ENCODE results near the gene GSG1L. TPM values are rescaled to one million over a fixed set of nuclear protein-coding genes. Genes with fewer than 3 reads are reported as not detected.

The GSG1L gene
- polyA plus RNA-seq, 1 donor (not counting 4 experiments of a cell fraction or from before 2014, with no cell fraction given), result not detected

DNA sequence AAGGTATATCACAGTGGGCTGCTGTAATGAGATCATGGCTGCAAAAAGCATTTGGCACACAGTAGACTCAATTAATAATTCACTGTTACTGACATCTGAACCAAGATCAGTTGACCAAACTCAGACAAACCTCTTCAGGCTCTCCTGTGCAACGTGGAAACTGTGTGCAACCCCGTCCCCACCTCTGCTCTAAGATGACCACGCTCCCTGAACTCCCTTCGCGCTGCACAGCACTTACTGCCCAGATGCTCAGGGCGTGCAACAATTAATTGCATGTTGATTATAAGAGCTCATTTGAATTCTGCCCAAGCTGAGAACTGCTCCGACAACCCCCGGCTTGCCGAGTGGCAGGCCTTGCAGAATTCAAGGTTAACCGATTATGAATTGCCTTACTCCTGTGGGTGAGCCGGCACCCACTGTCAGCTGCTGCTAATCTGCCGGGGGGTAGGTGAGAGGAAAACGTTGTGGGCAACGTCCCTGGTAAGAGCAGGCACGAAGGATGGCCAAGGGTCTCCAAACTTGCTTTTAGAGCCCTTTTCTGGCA, 1.3 kb upstream of the GSG1L start:
- H3K27me3 ChIP-seq (ENCODE audit: control insufficient read depth, extremely low read depth, insufficient read depth, low read length), result peaks cover 51% of the 10 kb centered on the region
- dilution Hi-C loops (cut with MboI; ENCODE audit: extremely low pct_ligation_motif_present, low sequenced_read_pairs), result no loop called here
- no peak overlapping the region for H3K27ac ChIP-seq (ENCODE audit: control insufficient read depth, insufficient read depth, low read length)
- no peaks in the 10 kb centered on the region for H3K9me3 ChIP-seq (ENCODE audit: control insufficient read depth, low read depth, low read length)
- H3K79me2 ChIP-seq (ENCODE audit: control insufficient read depth, insufficient read depth, low read length), result no peaks in the 10 kb centered on the region
- no peak overlapping the region for H3K4me2 ChIP-seq (ENCODE audit: control insufficient read depth, extremely low read depth, insufficient read depth, low read depth, low read length)
- no peaks in the 10 kb centered on the region for H4K20me1 ChIP-seq (ENCODE audit: control insufficient read depth, extremely low read depth, insufficient read depth, low read length)
- H3K4me1 ChIP-seq (ENCODE audit: control insufficient read depth, extremely low read depth, insufficient read depth, low read length), result no peaks in the 10 kb centered on the region
- no peaks in the 10 kb centered on the region for H3K9me1 ChIP-seq (ENCODE audit: control insufficient read depth, extremely low read depth, insufficient read depth, low read length)
- H2AFZ ChIP-seq (ENCODE audit: control insufficient read depth, low read length), result no peak overlapping the region
- FAIRE-seq (no peak), DNase-seq (ENCODE audit: low read depth, low spot score) (no peak)
- no peak overlapping the region for H3K4me3 ChIP-seq (ENCODE audit: control insufficient read depth in 2 of 3, extremely low read depth in 1 of 3, insufficient read depth in 2 of 3, low read depth in 1 of 3, low read length in 3 of 3)
- H3K9ac ChIP-seq (ENCODE audit: control insufficient read depth, extremely low read depth, insufficient read depth, low read length), result no peak overlapping the region
- no peaks in the 10 kb centered on the region for H3K36me3 ChIP-seq (ENCODE audit: control insufficient read depth in 2 of 2, extremely low read depth in 1 of 2, insufficient read depth in 2 of 2, low read length in 2 of 2)
- no peak for TF ChIP-seq EZH2 (IDR thresholded peaks at IDR 0.05; ENCODE audit: low read length)
- TF ChIP-seq, protein P1, sequence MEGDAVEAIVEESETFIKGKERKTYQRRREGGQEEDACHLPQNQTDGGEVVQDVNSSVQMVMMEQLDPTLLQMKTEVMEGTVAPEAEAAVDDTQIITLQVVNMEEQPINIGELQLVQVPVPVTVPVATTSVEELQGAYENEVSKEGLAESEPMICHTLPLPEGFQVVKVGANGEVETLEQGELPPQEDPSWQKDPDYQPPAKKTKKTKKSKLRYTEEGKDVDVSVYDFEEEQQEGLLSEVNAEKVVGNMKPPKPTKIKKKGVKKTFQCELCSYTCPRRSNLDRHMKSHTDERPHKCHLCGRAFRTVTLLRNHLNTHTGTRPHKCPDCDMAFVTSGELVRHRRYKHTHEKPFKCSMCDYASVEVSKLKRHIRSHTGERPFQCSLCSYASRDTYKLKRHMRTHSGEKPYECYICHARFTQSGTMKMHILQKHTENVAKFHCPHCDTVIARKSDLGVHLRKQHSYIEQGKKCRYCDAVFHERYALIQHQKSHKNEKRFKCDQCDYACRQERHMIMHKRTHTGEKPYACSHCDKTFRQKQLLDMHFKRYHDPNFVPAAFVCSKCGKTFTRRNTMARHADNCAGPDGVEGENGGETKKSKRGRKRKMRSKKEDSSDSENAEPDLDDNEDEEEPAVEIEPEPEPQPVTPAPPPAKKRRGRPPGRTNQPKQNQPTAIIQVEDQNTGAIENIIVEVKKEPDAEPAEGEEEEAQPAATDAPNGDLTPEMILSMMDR (optimal IDR thresholded peaks at IDR 0.05 in 1 of 3, IDR thresholded peaks at IDR 0.05 in 1 of 3, conservative IDR thresholded peaks at IDR 0.05 in 1 of 3; ENCODE audit: extremely low read depth in 1 of 3, insufficient read depth in 2 of 3, low read length in 3 of 3), result no peak

DNA sequence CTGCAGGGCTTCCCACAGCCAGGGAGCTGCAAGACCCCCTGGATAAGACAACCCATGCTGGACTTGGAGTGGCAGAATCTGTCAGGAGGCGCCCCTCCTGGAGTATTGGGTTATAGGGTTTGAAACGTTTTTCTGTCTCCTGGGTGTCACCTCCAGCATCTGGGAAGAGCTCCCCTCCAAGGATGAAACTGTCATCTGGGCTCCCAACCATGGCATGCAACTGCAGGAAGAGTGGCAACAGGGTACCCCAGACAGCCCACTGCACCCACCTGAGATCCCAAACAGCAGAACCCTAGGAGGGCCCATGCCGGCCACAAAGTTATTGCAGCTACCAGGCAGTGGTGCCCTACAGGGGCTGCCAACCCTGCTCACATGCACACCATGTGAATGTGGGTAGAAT, 636 bp upstream of the GSG1L start:
- TF ChIP-seq, protein P1 (optimal IDR thresholded peaks at IDR 0.05 in 1 of 3, IDR thresholded peaks at IDR 0.05 in 1 of 3, conservative IDR thresholded peaks at IDR 0.05 in 1 of 3; ENCODE audit: extremely low read depth in 1 of 3, insufficient read depth in 2 of 3, low read length in 3 of 3), result no peak
- TF ChIP-seq EZH2 (IDR thresholded peaks at IDR 0.05; ENCODE audit: low read length), result peak; percentile 77
- dilution Hi-C loops (cut with MboI; ENCODE audit: extremely low pct_ligation_motif_present, low sequenced_read_pairs), result no loop called here
- no peak for DNase-seq (ENCODE audit: low read depth, low spot score)

More for the DNA sequence above, 636 bp upstream of the GSG1L start:
- H3K9ac ChIP-seq (ENCODE audit: control insufficient read depth, extremely low read depth, insufficient read depth, low read length), result no peak overlapping the region
- FAIRE-seq, result no peak
- no peaks in the 10 kb centered on the region for H3K9me3 ChIP-seq (ENCODE audit: control insufficient read depth, low read depth, low read length)
- no peaks in the 10 kb centered on the region for H3K9me1 ChIP-seq (ENCODE audit: control insufficient read depth, extremely low read depth, insufficient read depth, low read length)
- peaks cover 52% of the 10 kb centered on the region for H3K27me3 ChIP-seq (ENCODE audit: control insufficient read depth, extremely low read depth, insufficient read depth, low read length)
- no peaks in the 10 kb centered on the region for H3K36me3 ChIP-seq (ENCODE audit: control insufficient read depth in 2 of 2, extremely low read depth in 1 of 2, insufficient read depth in 2 of 2, low read length in 2 of 2)
- no peak overlapping the region for H3K27ac ChIP-seq (ENCODE audit: control insufficient read depth, insufficient read depth, low read length)
- no peaks in the 10 kb centered on the region for H4K20me1 ChIP-seq (ENCODE audit: control insufficient read depth, extremely low read depth, insufficient read depth, low read length)
- H3K4me2 ChIP-seq (ENCODE audit: control insufficient read depth, extremely low read depth, insufficient read depth, low read depth, low read length), result no peak overlapping the region
- no peak overlapping the region for H3K4me3 ChIP-seq (ENCODE audit: control insufficient read depth in 2 of 3, extremely low read depth in 1 of 3, insufficient read depth in 2 of 3, low read depth in 1 of 3, low read length in 3 of 3)
- no peaks in the 10 kb centered on the region for H3K79me2 ChIP-seq (ENCODE audit: control insufficient read depth, insufficient read depth, low read length)
- no peaks in the 10 kb centered on the region for H3K4me1 ChIP-seq (ENCODE audit: control insufficient read depth, extremely low read depth, insufficient read depth, low read length)
- no peak overlapping the region for H2AFZ ChIP-seq (ENCODE audit: control insufficient read depth, low read length)

All from keratinocyte (primary cell).